Globus pallidus (tissue), 1 donor: Measurements from ENCODE around the gene TJP1.
"Not testable (repeated sequence)": the region's sequence is repeated elsewhere in the genome, so short reads cannot be mapped to it uniquely, and the experiment has no call there.

Experiments used
- DNase-seq: peaks from one replicate; pipeline ENCODE4 v3.0.0-alpha.2; 2015; ENCODE audit warnings: low spot score

Gene TJP1

GRCh38 chr15:29666241-29666640 lies 156.0 kb downstream of the TJP1 start:
- DNase-seq = no peak

- DNase-seq = no peak
Observed at GRCh38 chr15:29665444-29666003, 156.7 kb downstream of the TJP1 start.

GRCh38 chr15:29664406-29664805 lies 157.9 kb downstream of the TJP1 start:
- no peak for DNase-seq

- not testable (repeated sequence) for DNase-seq
Observed at GRCh38 chr15:29657476-29657817, 164.8 kb downstream of the TJP1 start.

GRCh38 chr15:29656636-29657475 lies 165.4 kb downstream of the TJP1 start:
- no peak for DNase-seq

- DNase-seq = no peak
Observed at GRCh38 chr15:29652595-29652994, 169.7 kb downstream of the TJP1 start.

- no peak for DNase-seq
Observed at GRCh38 chr15:29651476-29652233, 170.6 kb downstream of the TJP1 start.
